ELF-1 (cell line): ENCODE measurements around the gene CYTH3.
"Not testable (repeated sequence)": the region's sequence is repeated elsewhere in the genome, so short reads cannot be mapped to it uniquely, and the experiment has no call there.

ENCODE experiments used
- DNase-seq: peaks from one replicate; pipeline ENCODE4 v3.0.0-alpha.2; 2016; ENCODE audit warnings: low read depth, low spot score

The CYTH3 gene

GRCh38 chr7:6232534-6232933, 39.9 kb downstream of the CYTH3 start:
- DNase-seq: no peak

- DNase-seq: no peak
Observed at GRCh38 chr7:6232116-6232515, 40.3 kb downstream of the CYTH3 start.

- no peak for DNase-seq
Observed at GRCh38 chr7:6231184-6231583, 41.2 kb downstream of the CYTH3 start.

GRCh38 chr7:6229284-6229683, 43.1 kb downstream of the CYTH3 start:
- not testable (repeated sequence) for DNase-seq

GRCh38 chr7:6228361-6229229, 43.8 kb downstream of the CYTH3 start:
- peak; percentile 40 for DNase-seq

- DNase-seq: no peak
Observed at GRCh38 chr7:6227294-6227846, 45.1 kb downstream of the CYTH3 start.

- no peak for DNase-seq
Observed at GRCh38 chr7:6226194-6226799, 46.1 kb downstream of the CYTH3 start.

GRCh38 chr7:6223411-6223810, 49.0 kb downstream of the CYTH3 start:
- not testable (repeated sequence) for DNase-seq

- not testable (repeated sequence) for DNase-seq
Observed at GRCh38 chr7:6223010-6223409, 49.4 kb downstream of the CYTH3 start.

- DNase-seq: no peak
Observed at GRCh38 chr7:6221340-6222319, 50.8 kb downstream of the CYTH3 start.

GRCh38 chr7:6218329-6218728, 54.1 kb downstream of the CYTH3 start:
- no peak for DNase-seq

GRCh38 chr7:6212008-6212407, 60.4 kb downstream of the CYTH3 start:
- DNase-seq: no peak

- no peak for DNase-seq
Observed at GRCh38 chr7:6210621-6211372, 61.6 kb downstream of the CYTH3 start.

GRCh38 chr7:6209340-6209739, 63.1 kb downstream of the CYTH3 start:
- DNase-seq: no peak

GRCh38 chr7:6208573-6209328, 63.7 kb downstream of the CYTH3 start:
- DNase-seq: no peak

GRCh38 chr7:6205971-6206660, 66.3 kb downstream of the CYTH3 start:
- no peak for DNase-seq

- DNase-seq: no peak
Observed at GRCh38 chr7:6203381-6203780, 69.0 kb downstream of the CYTH3 start.

- no peak for DNase-seq
Observed at GRCh38 chr7:6202117-6202516, 70.3 kb downstream of the CYTH3 start.

- DNase-seq: peak; percentile 9
Observed at GRCh38 chr7:6200971-6201370, 71.5 kb downstream of the CYTH3 start.
